Nephron (organoid): ENCODE measurements around the gene SLCO2A1.

Source experiments
- H3K27ac Mint-ChIP-seq, 3 experiments: 2 replicates each; pipeline ENCODE4 v1.8.0; 2020; ENCODE audit warnings: mixed read lengths in 3 of 3, mild to moderate bottlenecking in 2 of 3, moderate library complexity in 1 of 3
- H3K27me3 Mint-ChIP-seq: 2 replicates; pipeline ENCODE4 v1.8.0; 2021; ENCODE audit warnings: low read depth, mild to moderate bottlenecking, moderate library complexity, mixed read lengths
- H3K36me3 Mint-ChIP-seq: 2 replicates; pipeline ENCODE4 v1.8.0; 2020; ENCODE audit warnings: low read depth, mixed read lengths
- H3K4me1 Mint-ChIP-seq: 2 replicates; pipeline ENCODE4 v1.8.0; 2020; ENCODE audit warnings: mixed read lengths
- H3K4me3 Mint-ChIP-seq, 3 experiments: 2 replicates each; pipeline ENCODE4 v1.8.0; 2020; ENCODE audit warnings: mild to moderate bottlenecking in 3 of 3, mixed read lengths in 3 of 3, moderate library complexity in 2 of 3
- H3K9me3 Mint-ChIP-seq: 2 replicates; pipeline ENCODE4 v1.8.0; 2020; ENCODE audit warnings: mixed read lengths
- CTCF ChIP-seq, 3 experiments: fragments of 200-600 bp; sonication (generic); IDR thresholded peaks; one replicate each; pipeline ENCODE4 v1.5.0; 2021; ENCODE audit warnings: antibody characterized with exemption in 3 of 3; ENCODE audit not compliant: unreplicated experiment in 3 of 3

Gene SLCO2A1

GRCh38 chr3:133895208-133896001 is 134.3 kb downstream of the SLCO2A1 start, which contains the start of gene RAB6B:
Gene RAB6B, minus strand, starts transcription at chr3:133895882. Its CDS starts 416 bp downstream, at chr3:133895466.
- TF ChIP-seq CTCF (IDR thresholded peaks at IDR 0.05; ENCODE audit: unreplicated experiment in 3 of 3) = no peak
- Mint-ChIP-seq H3K27ac (peak within 1 kb of the TSS; percentile 22 to 73 (median 60)), H3K36me3 (no peaks in the 10 kb centered on the region), H3K4me1 (peaks cover 19% of the 10 kb centered on the region), H3K9me3 (no peaks in the 10 kb centered on the region), H3K27me3 (peaks cover 41% of the 10 kb centered on the region), H3K4me3 (peak within 1 kb of the TSS; percentile 88 to 92 (median 91))

- H3K9me3 Mint-ChIP-seq = no peaks in the 10 kb centered on the region
- no peaks in the 10 kb centered on the region for H3K36me3 Mint-ChIP-seq
- H3K4me1 Mint-ChIP-seq = peaks cover 19% of the 10 kb centered on the region
- peaks cover 34% of the 10 kb centered on the region for H3K27me3 Mint-ChIP-seq
- TF ChIP-seq CTCF (IDR thresholded peaks at IDR 0.05; ENCODE audit: unreplicated experiment in 3 of 3) = no peak
- no peak overlapping the region for H3K27ac Mint-ChIP-seq
- peak overlapping the region; percentile 72 to 79 (median 75) for H3K4me3 Mint-ChIP-seq
Measured at GRCh38 chr3:133894353-133895207, 135.1 kb downstream of the SLCO2A1 start.

- peaks cover 19% of the 10 kb centered on the region for H3K4me1 Mint-ChIP-seq
- H3K36me3 Mint-ChIP-seq = no peaks in the 10 kb centered on the region
- H3K9me3 Mint-ChIP-seq = no peaks in the 10 kb centered on the region
- no peak for TF ChIP-seq CTCF (IDR thresholded peaks at IDR 0.05; ENCODE audit: unreplicated experiment in 3 of 3)
- peaks cover 28% of the 10 kb centered on the region for H3K27me3 Mint-ChIP-seq
- peak overlapping the region; percentile 72 to 79 (median 75) for H3K4me3 Mint-ChIP-seq
- H3K27ac Mint-ChIP-seq = peak overlapping the region in 1 of 3 experiments; percentile 6
Measured at GRCh38 chr3:133893683-133894352, 135.9 kb downstream of the SLCO2A1 start.

- Mint-ChIP-seq H3K4me3 (peak overlapping the region; percentile 72 to 79 (median 75)), H3K36me3 (no peaks in the 10 kb centered on the region), H3K27me3 (peaks cover 22% of the 10 kb centered on the region), H3K27ac (no peak overlapping the region), H3K4me1 (peaks cover 19% of the 10 kb centered on the region), H3K9me3 (no peaks in the 10 kb centered on the region)
- TF ChIP-seq CTCF (IDR thresholded peaks at IDR 0.05; ENCODE audit: unreplicated experiment in 3 of 3) = no peak
Measured at GRCh38 chr3:133892541-133893231, 137.0 kb downstream of the SLCO2A1 start.

- Mint-ChIP-seq H3K4me3 (peak overlapping the region; percentile 8 to 54 (median 22)), H3K27me3 (peaks cover 13% of the 10 kb centered on the region), H3K9me3 (no peaks in the 10 kb centered on the region), H3K36me3 (no peaks in the 10 kb centered on the region), H3K27ac (no peak overlapping the region), H3K4me1 (peaks cover 19% of the 10 kb centered on the region)
- no peak for TF ChIP-seq CTCF (IDR thresholded peaks at IDR 0.05; ENCODE audit: unreplicated experiment in 3 of 3)
Measured at GRCh38 chr3:133891662-133892378, 137.9 kb downstream of the SLCO2A1 start.
